ENCODE measurements around the gene NEK1.
"Not testable (repeated sequence)": the region's sequence is repeated elsewhere in the genome, so short reads cannot be mapped to it uniquely, and the experiment has no call there.

The NEK1 gene

DNA sequence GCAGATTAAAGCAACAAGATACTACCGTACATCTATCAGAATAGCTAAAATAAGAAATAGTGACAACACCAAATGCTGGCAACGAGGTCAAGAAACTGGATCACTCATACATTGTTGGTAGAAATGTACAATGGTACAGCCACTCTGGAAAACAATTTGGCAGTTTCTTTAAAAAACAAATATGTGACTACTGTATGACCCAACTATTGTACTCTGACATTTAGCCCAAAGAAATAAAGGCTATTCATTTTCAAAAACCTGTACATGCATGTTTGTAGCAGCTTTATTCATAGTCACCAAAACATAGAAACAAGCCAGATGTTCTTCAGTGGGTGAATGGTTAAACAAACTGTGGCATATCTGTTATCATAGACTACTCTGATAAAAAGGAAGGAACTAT, 16.2 kb upstream of the NEK1 start:
- DNase-seq (ENCODE audit: low read depth in 3 of 3): no peak

GRCh38 chr4:169627307-169627706, 14.9 kb upstream of the NEK1 start:
- no peak for DNase-seq (ENCODE audit: low read depth in 3 of 3)

GRCh38 chr4:169626331-169627282, 14.2 kb upstream of the NEK1 start:
- DNase-seq (ENCODE audit: low read depth in 3 of 3): no peak

DNA sequence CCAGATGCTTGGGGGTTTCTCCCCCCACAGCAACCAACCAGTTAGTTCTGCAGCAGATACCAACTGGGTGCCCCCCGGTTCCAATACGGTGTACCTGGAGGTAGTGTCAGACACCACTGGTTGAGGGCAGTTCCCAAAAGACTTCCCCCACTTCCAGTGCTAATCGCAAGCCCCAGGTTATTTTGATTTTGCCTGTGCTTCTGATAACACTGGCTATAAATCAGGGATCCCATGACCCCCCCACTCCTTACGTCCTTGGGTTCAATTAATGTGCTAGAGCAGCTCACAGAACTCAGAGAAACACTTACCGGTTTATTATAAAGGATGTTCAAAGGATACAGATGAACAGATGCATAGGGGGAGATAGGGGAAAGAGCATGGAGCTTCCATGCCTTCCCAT, 13.5 kb upstream of the NEK1 start:
- no peak for DNase-seq (ENCODE audit: low read depth in 3 of 3)

GRCh38 chr4:169624012-169624411, 11.6 kb upstream of the NEK1 start:
- DNase-seq (ENCODE audit: low read depth in 3 of 3): not testable (repeated sequence)

DNA sequence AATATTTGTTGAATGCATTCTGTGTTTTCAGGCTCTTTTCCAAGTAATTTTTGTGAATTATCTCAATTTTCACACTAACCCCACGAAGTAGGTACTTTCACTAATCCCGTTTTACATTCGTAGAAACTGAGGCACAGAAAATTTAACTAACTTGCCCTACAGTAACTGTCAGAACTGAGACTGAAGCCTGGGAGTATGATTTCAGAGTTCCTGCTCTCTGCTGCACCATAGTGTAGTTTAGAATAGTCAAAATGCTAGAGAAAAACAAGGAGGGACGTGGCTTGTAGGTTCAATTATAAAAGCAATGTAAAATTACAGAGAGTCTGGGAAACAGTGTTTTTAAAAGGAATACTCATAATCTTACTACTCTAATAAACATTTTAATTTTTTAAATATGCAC, 10.2 kb upstream of the NEK1 start:
- no peak for DNase-seq (ENCODE audit: low read depth in 3 of 3)

DNA sequence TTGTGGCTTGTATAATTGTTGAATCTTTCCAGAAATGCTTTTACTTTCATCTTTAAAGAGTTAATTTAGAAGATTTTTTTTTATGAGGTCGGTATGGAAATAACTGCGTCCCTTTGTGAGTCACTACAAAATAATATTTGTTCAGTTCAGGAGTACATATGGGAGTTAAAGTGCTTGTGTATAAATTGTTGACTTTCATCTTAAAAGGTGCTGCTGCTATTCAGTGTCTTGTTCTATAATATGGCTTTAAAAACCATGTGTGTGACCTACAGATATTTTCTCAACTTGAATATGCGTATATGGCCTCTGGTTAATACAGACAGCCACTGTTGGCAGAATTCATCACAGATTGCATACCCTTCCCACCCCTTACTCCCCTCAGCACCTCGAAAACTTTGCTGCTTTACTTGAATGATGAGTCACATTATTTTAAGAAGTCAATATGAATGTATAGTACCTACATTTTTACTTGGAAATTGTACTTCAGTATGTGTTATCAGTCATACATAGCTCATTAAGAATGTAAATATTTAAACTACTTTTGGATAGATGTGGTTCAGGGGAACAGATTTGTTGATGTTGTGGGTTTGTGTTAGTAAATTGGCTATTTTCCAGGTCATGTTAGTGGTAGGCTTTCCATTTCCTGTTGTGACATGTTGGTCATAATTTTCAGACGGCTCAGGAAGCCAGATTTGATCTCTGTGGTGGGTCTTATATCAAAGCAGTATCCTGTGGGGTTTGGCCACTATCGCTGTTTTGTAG, 9.5 kb upstream of the NEK1 start:
- DNase-seq (ENCODE audit: low read depth in 3 of 3): no peak

GRCh38 chr4:169620880-169621248, 8.5 kb upstream of the NEK1 start:
- DNase-seq (ENCODE audit: low read depth in 3 of 3): peak in 1 of 3 experiments; percentile 7

GRCh38 chr4:169619958-169620879, 7.8 kb upstream of the NEK1 start, which contains the start of gene CLCN3:
TSS of gene CLCN3 (plus strand) at chr4:169620578. CDS start at chr4:169635929, 15,351 bp downstream.
- DNase-seq (ENCODE audit: low read depth in 3 of 3): peak; percentile 79 to 92 (median 85)

DNA sequence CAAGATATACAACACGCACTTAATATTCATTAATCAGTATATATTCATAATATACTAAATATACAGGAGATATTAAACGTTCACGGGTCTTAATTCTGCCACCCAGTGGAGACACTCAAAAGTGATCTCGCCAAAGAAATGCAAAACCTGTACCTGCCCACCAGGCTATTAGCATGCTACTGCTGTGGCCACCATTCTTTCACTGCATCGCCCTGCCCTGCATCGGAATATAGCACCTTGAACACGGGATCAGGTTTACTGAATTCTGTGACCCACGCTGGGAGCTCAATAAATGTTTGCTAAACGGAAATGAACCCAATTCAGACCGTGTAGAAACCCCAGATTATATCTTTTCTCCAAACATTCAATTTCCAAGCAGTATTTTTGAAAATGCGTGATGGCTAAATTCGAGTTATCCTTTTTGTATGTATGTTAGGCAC, 7.2 kb upstream of the NEK1 start:
- peak in 1 of 3 experiments; percentile 21 for DNase-seq (ENCODE audit: low read depth in 3 of 3)

GRCh38 chr4:169618986-169619385, 6.6 kb upstream of the NEK1 start:
- no peak for DNase-seq (ENCODE audit: low read depth in 3 of 3)

- DNase-seq (ENCODE audit: low read depth in 3 of 3): no peak
Measured at GRCh38 chr4:169618286-169618685, 5.9 kb upstream of the NEK1 start.

DNA sequence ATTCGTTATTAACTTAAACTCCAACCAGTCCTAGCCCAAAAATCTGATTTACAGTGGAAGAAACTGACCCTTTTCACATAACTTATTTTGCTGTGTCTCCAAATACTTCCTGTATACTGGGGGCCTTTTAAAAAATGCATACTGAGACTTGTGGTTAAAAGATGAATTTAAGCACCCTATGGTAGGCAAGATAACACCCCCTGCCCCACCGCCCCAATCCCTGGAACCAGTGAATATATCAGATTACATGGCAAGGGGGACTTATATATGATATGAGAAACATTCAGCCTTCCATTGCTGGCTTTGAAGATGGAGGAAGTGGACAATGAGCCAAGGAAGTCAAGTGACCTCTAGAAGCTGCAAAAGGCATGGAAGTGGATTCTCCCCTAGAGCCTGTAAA, 4.9 kb upstream of the NEK1 start:
- DNase-seq (ENCODE audit: low read depth in 3 of 3): no peak

GRCh38 chr4:169616846-169617245, 4.5 kb upstream of the NEK1 start:
- DNase-seq (ENCODE audit: low read depth in 3 of 3): no peak

- DNase-seq (ENCODE audit: low read depth in 3 of 3): no peak
Measured at GRCh38 chr4:169615467-169616106, 3.2 kb upstream of the NEK1 start.

GRCh38 chr4:169612871-169613859, 782 bp upstream of the NEK1 start:
- DNase-seq (ENCODE audit: low read depth in 3 of 3): peak in 2 of 3 experiments; percentile 40 to 63

GRCh38 chr4:169611157-169611556, 1.2 kb downstream of the NEK1 start:
- no peak for DNase-seq (ENCODE audit: low read depth in 3 of 3)

DNA sequence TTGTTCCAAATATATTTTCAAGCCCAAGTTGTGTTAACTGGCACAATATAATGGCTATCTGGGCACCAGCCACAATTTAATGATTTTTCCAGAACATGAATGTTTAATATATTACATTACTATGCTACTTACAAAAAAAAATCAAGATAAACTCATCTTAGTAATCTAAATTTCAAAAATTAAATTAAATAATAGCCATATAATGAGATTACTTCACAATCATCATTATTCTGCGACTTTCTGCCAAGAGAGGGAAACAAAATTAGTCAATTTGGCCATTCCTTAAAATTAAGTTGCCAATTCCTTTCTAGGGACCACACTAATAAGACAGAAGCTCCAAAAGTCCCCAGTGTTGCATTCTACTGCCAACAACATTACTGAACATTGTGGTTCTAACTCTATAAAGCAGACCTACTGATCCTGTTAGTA, 7.5 kb downstream of the NEK1 start:
- DNase-seq (ENCODE audit: low read depth in 3 of 3): no peak

- no peak for DNase-seq (ENCODE audit: low read depth in 3 of 3)
Measured at GRCh38 chr4:169604131-169604900, 8.1 kb downstream of the NEK1 start.

All from stimulated activated CD4-positive, alpha-beta T cell treated with anti-CD3 and anti-CD28 coated beads, TNF-alpha, amount 100 ng/mL, for 24 hours (primary cell).